AG10803 (cell line): ENCODE data around the gene CCDC136.

Source experiments
- DNase-seq: peaks from one replicate; pipeline ENCODE4 v3.0.0; 2010; ENCODE audit warnings: low read depth
- H3K4me3 ChIP-seq: 2 replicates; pipeline ENCODE4 v1.5.1; 2011; ENCODE audit warnings: mild to moderate bottlenecking, low read length, control low read depth
- CTCF ChIP-seq: conservative IDR thresholded peaks from 2 replicates; pipeline ENCODE4 v1.5.1; 2011; ENCODE audit warnings: mild to moderate bottlenecking, low read length, control low read depth, inconsistent platforms

Gene CCDC136

GRCh38 chr7:128859232-128860157 lies 67.7 kb downstream of the CCDC136 start:
- H3K4me3 ChIP-seq: no peak overlapping the region
- no peak for TF ChIP-seq CTCF
- no peak for DNase-seq

GRCh38 chr7:128860158-128861073 lies 68.6 kb downstream of the CCDC136 start:
- peak; percentile 83 for DNase-seq
- TF ChIP-seq CTCF: 0 out of 2 replicates have a peak, but pooled peaks have one; percentile 28
- H3K4me3 ChIP-seq: no peak overlapping the region

GRCh38 chr7:128861957-128862570 lies 70.3 kb downstream of the CCDC136 start:
- H3K4me3 ChIP-seq: peak overlapping the region; percentile 94
- TF ChIP-seq CTCF: no peak

GRCh38 chr7:128862571-128863432 lies 71.0 kb downstream of the CCDC136 start, which contains the start of gene ATP6V1F:
TSS of gene ATP6V1F (plus strand) at chr7:128862856. CDS start at chr7:128862905, 49 bp downstream.
- peak; percentile 9; the same call in 1 of the 2 replicates for TF ChIP-seq CTCF
- H3K4me3 ChIP-seq: peak within 1 kb of the TSS; percentile 94
- DNase-seq: peak; percentile 94

More at GRCh38 chr7:128861957-128862570, 70.3 kb downstream of the CCDC136 start:
- DNase-seq: no peak

GRCh38 chr7:128863433-128863989 lies 71.7 kb downstream of the CCDC136 start:
- H3K4me3 ChIP-seq: peak overlapping the region; percentile 94
- TF ChIP-seq CTCF: peak; percentile 64
- peak; percentile 77 for DNase-seq

- H3K4me3 ChIP-seq: no peak overlapping the region
- TF ChIP-seq CTCF: no peak
- DNase-seq: no peak
These were observed 73.5 kb downstream of the CCDC136 start for GRCh38 chr7:128865303-128865702.
